Upper lobe of left lung (tissue), 6 donors: ENCODE measurements around the gene DAZAP1. TPM values are rescaled to one million over a fixed set of nuclear protein-coding genes. Genes with fewer than 3 reads are reported as not detected.

Experiments
- ATAC-seq, 2 donors: fragments of 200-7000 bp; cut with Tn5 transposase; one replicate each; pipeline ENCODE4 v1.9.1; 2022; ENCODE audit warnings: mild to moderate bottlenecking in 2 of 2, moderate library complexity in 2 of 2; ENCODE audit not compliant: low FRiP score in 2 of 2
- DNase-seq, 2 donors: peaks; one replicate each; pipeline ENCODE4 v3.0.0-alpha.2; 2019 to 2020
- H3K27ac ChIP-seq, 4 donors: fragments of 200-600 bp; sonication (generic); one replicate each; pipeline ENCODE4 v1.5.1; 2016 to 2019
- H3K27me3 ChIP-seq, 4 donors: fragments of 200-600 bp; sonication (generic); one replicate each; pipeline ENCODE4 v1.5.1; 2017 to 2019
- H3K36me3 ChIP-seq, 4 donors: fragments of 200-600 bp; sonication (generic); one replicate each; pipeline ENCODE4 v1.5.1; 2016 to 2019
- H3K4me1 ChIP-seq, 4 donors: fragments of 200-600 bp; sonication (generic); one replicate each; pipeline ENCODE4 v1.5.1; 2018 to 2019
- H3K4me3 ChIP-seq, 4 donors: fragments of 200-600 bp; sonication (generic); one replicate each; pipeline ENCODE4 v1.5.1; 2017 to 2019; ENCODE audit warnings: mild to moderate bottlenecking in 2 of 4, moderate library complexity in 1 of 4
- H3K9me3 ChIP-seq, 4 donors: fragments of 200-600 bp; sonication (generic); one replicate each; pipeline ENCODE4 v1.5.1; 2018 to 2019
- EP300 ChIP-seq, 4 donors: sonication (generic); formaldehyde crosslinking; IDR thresholded peaks; one replicate each; pipeline ENCODE4 v1.5.1; 2017; ENCODE audit warnings: antibody characterized with exemption in 4 of 4, control low read depth in 2 of 4
- POLR2A ChIP-seq, 4 donors: fragments of 450-650 bp; IDR thresholded peaks; one replicate each; pipeline ENCODE4 v1.5.1; 2016 to 2017; ENCODE audit warnings: antibody characterized with exemption in 4 of 4, mild to moderate bottlenecking in 2 of 4
- POLR2AphosphoS5 ChIP-seq, 2 donors: sonication (generic); formaldehyde crosslinking; IDR thresholded peaks; one replicate each; pipeline ENCODE4 v1.5.1; 2017; ENCODE audit warnings: antibody characterized with exemption in 2 of 2
- WGBS, 2 donors: methylation state at CpG; one replicate each; pipeline ENCODE4 v1.1.5; 2017 to 2018; 5-methylcytosine and 5-hydroxymethylcytosine counted together
- total RNA-seq, 6 donors: library from RNA; depleted of rRNA in 4 of 6; stranded (reverse); fragments of >200 nt in 4 of 6; gene quantifications; one replicate each; pipeline versions ENCODE4 v1.1.0 to v1.2.1, GENCODE V29; 2016 to 2021
- TF ChIP-seq, protein P1 (sequence below), 6 experiments: fragments of 450-650 bp in 4 of 6; fragments of 200-600 bp in 2 of 6; sonication (generic) in 2 of 6; IDR thresholded peaks; one replicate each; pipeline ENCODE4 v1.5.1; 2016 to 2019; ENCODE audit warnings: antibody characterized with exemption in 6 of 6
- donor health status: DM: no; HTN: no; CAD: no; lungs with moderate emphysema.
- donor health status: DM: no; HTN: yes; CAD: no; lungs with severe emphysema.

The DAZAP1 gene
- total RNA-seq, 6 donors from 2014 or later, result 38.9 to 107 (median 78.7) TPM

DNA sequence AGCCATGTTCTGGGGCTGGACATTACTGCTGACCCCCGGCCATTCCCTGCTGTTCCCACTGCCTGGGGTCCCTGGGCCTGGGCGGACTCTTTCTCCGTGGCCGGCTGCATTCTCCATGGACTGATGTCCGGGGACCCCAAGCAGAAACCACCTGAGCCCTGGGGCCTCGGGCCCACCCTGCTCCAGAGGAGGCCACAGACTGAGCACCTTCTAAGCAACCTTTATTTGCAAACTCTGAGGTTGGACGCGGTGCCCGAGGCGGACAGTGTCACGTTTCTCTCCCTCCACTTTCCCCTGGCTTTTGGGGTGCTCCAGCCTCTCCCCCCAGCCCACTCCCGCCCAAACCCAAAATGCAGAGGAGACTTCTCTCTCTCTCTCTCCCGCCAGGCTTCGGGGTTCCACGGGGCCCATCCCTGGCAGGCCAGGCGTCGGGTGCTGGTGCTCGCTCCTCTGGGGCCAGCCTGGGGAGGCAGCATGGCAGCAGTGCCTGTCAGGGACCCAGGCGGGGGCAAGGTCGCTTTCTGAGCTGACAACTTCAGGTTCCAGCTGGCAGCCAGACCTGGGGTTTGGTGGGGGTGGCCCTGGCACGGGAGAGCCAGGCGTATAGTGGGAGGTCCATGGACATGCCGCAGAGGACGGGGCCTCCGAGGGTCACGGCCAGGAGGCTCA lies 74.0 kb downstream of the DAZAP1 start:
- Histone ChIP-seq H3K9me3 (no peaks in the 10 kb centered on the region), H3K4me1 (peaks cover 16 to 24% (median 22%) of the 10 kb centered on the region in 4 donors), H3K36me3 (peaks cover 0 to 5% (median 2%) of the 10 kb centered on the region in 4 donors), H3K27me3 (no peaks in the 10 kb centered on the region), H3K4me3 (no peak overlapping the region), H3K27ac (no peak overlapping the region)
- WGBS, 2 donors, result 89 to 91% methylated on average over 22 to 23 of the region's 26 CpGs
- no peak for ATAC-seq
- TF ChIP-seq POLR2AphosphoS5 (IDR thresholded peaks at IDR 0.05) (no peak), POLR2A (IDR thresholded peaks at IDR 0.05) (no peak), EP300 (IDR thresholded peaks at IDR 0.05) (no peak)
- TF ChIP-seq, protein P1, sequence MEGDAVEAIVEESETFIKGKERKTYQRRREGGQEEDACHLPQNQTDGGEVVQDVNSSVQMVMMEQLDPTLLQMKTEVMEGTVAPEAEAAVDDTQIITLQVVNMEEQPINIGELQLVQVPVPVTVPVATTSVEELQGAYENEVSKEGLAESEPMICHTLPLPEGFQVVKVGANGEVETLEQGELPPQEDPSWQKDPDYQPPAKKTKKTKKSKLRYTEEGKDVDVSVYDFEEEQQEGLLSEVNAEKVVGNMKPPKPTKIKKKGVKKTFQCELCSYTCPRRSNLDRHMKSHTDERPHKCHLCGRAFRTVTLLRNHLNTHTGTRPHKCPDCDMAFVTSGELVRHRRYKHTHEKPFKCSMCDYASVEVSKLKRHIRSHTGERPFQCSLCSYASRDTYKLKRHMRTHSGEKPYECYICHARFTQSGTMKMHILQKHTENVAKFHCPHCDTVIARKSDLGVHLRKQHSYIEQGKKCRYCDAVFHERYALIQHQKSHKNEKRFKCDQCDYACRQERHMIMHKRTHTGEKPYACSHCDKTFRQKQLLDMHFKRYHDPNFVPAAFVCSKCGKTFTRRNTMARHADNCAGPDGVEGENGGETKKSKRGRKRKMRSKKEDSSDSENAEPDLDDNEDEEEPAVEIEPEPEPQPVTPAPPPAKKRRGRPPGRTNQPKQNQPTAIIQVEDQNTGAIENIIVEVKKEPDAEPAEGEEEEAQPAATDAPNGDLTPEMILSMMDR (IDR thresholded peaks at IDR 0.05), result no peak
- DNase-seq, result peak in 1 of 2 donors; percentile 41

GRCh38 chr19:1481893-1482360 lies 74.5 kb downstream of the DAZAP1 start:
- peak in 1 of 2 donors; percentile 82 for DNase-seq
- no peaks in the 10 kb centered on the region for H3K27me3 ChIP-seq
- H3K4me3 ChIP-seq, result no peak overlapping the region
- no peak overlapping the region for H3K27ac ChIP-seq
- TF ChIP-seq POLR2AphosphoS5 (IDR thresholded peaks at IDR 0.05) (no peak), POLR2A (IDR thresholded peaks at IDR 0.05) (no peak), EP300 (IDR thresholded peaks at IDR 0.05) (no peak)
- TF ChIP-seq, protein P1 (IDR thresholded peaks at IDR 0.05), result no peak
- peaks cover 16 to 24% (median 22%) of the 10 kb centered on the region in 4 donors for H3K4me1 ChIP-seq
- 91 to 94% methylated on average over 12 to 16 of the region's 36 CpGs for WGBS, 2 donors
- no peaks in the 10 kb centered on the region for H3K9me3 ChIP-seq
- peaks cover 0 to 3% (median 0%) of the 10 kb centered on the region in 4 donors for H3K36me3 ChIP-seq
- ATAC-seq, result no peak

GRCh38 chr19:1482361-1483130 lies 75.2 kb downstream of the DAZAP1 start:
- 85 to 98% methylated on average over 15 to 37 of the region's 37 CpGs for WGBS, 2 donors
- H3K9me3 ChIP-seq, result no peaks in the 10 kb centered on the region
- DNase-seq (peak in 1 of 2 donors; percentile 44), ATAC-seq (no peak)
- no peak overlapping the region for H3K27ac ChIP-seq
- no peaks in the 10 kb centered on the region for H3K27me3 ChIP-seq
- H3K4me3 ChIP-seq, result no peak overlapping the region
- no peaks in the 10 kb centered on the region for H3K36me3 ChIP-seq
- no peak for TF ChIP-seq EP300 (IDR thresholded peaks at IDR 0.05)
- TF ChIP-seq, protein P1 (IDR thresholded peaks at IDR 0.05), result no peak
- no peak for TF ChIP-seq POLR2AphosphoS5 (IDR thresholded peaks at IDR 0.05)
- no peak for TF ChIP-seq POLR2A (IDR thresholded peaks at IDR 0.05)
- peaks cover 15 to 20% (median 17%) of the 10 kb centered on the region in 4 donors for H3K4me1 ChIP-seq

DNA sequence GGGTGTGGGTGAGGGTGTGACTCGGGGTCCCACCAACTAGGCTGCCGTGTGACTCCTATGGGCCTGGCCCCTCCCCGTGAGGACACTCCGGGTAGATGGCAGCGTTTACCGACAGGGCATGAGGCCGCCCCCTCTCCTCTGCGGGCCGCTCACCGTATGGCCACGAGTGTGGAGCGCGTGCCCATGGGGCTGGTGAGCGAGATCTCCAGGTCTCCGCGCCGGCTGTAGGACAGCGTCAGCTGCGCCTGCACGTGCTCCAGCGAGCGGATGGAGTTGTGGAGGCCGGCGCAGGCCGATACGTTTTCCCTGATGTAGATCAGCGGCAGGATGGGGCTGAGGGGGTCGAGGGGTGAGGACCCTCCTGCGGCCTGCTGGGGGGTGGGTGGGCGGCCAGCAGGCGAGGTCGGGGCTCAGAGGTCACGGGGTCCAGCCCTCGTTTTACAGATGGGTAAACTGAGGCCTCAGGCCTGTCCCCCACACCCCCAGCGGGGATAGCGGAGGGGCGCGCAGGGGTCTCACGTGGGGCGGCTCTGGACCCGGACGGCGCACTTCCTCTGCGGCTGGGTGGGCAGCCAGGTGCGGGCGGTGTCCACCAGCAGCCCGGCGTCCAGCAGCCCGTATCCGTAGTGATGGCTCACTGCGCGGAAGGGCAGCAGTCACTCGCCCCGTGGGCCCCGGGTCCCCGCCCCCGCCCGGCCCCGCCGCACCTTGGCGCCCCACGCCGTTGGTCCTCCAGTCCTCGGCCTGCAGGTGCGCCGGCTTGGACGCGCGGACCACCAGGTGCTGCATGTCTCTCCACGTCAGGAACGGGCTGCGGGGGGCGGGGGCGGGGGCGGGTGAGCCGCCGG lies 76.0 kb downstream of the DAZAP1 start:
- peaks cover 7 to 12% (median 9%) of the 10 kb centered on the region in 4 donors for H3K4me1 ChIP-seq
- H3K27me3 ChIP-seq, result no peaks in the 10 kb centered on the region
- no peaks in the 10 kb centered on the region for H3K9me3 ChIP-seq
- WGBS, 2 donors, result 93 to 94% methylated on average over 33 to 62 of the region's 77 CpGs
- no peak for TF ChIP-seq EP300 (IDR thresholded peaks at IDR 0.05)
- TF ChIP-seq POLR2AphosphoS5 (IDR thresholded peaks at IDR 0.05), result no peak
- TF ChIP-seq, protein P1 (IDR thresholded peaks at IDR 0.05), result no peak
- no peak for TF ChIP-seq POLR2A (IDR thresholded peaks at IDR 0.05)
- no peak overlapping the region for H3K27ac ChIP-seq
- peak in 1 of 2 donors; percentile 86 for DNase-seq
- no peaks in the 10 kb centered on the region for H3K36me3 ChIP-seq
- H3K4me3 ChIP-seq, result no peak overlapping the region
- no peak for ATAC-seq
